ENCODE results near the gene TMEM128. TPM values are rescaled to one million over a fixed set of nuclear protein-coding genes. Genes with fewer than 3 reads are reported as not detected.
"Not testable (repeated sequence)": the region's sequence is repeated elsewhere in the genome, so short reads cannot be mapped to it uniquely, and the experiment has no call there.

TMEM128 gene
- polyA plus RNA-seq, 1 experiment, result 44.0 TPM

- no peak overlapping the region for H3K4me3 ChIP-seq (ENCODE audit: low read depth, low read length)
- H3K27ac ChIP-seq (ENCODE audit: low read depth, low read length), result no peak overlapping the region
- no peaks in the 10 kb centered on the region for H3K27me3 ChIP-seq (ENCODE audit: control insufficient read depth, insufficient read depth, low read length)
- DNase-seq (ENCODE audit: low read depth, low spot score), result no peak
- ChIA-PET CTCF (no interaction called here), POLR2A (no interaction called here)
- no peak for TF ChIP-seq CTCF (IDR thresholded peaks at IDR 0.05; ENCODE audit: low read depth, low read length)
- H3K9me3 ChIP-seq (ENCODE audit: control insufficient read depth, insufficient read depth, low read length), result no peaks in the 10 kb centered on the region
These were observed 47.4 kb downstream of the TMEM128 start for GRCh38 chr4:4200624-4201023.

- DNase-seq (ENCODE audit: low read depth, low spot score), result no peak
- peaks cover 2% of the 10 kb centered on the region for H3K27me3 ChIP-seq (ENCODE audit: control insufficient read depth, insufficient read depth, low read length)
- H3K27ac ChIP-seq (ENCODE audit: low read depth, low read length), result no peak overlapping the region
- ChIA-PET POLR2A (no interaction called here), CTCF (no interaction called here)
- no peak for TF ChIP-seq CTCF (IDR thresholded peaks at IDR 0.05; ENCODE audit: low read depth, low read length)
- H3K9me3 ChIP-seq (ENCODE audit: control insufficient read depth, insufficient read depth, low read length), result no peaks in the 10 kb centered on the region
- H3K4me3 ChIP-seq (ENCODE audit: low read depth, low read length), result no peak overlapping the region
These were observed 52.7 kb downstream of the TMEM128 start for GRCh38 chr4:4195354-4195753.

- DNase-seq (ENCODE audit: low read depth, low spot score); H3K9me3 ChIP-seq (ENCODE audit: control insufficient read depth, insufficient read depth, low read length); H3K27me3 ChIP-seq (ENCODE audit: control insufficient read depth, insufficient read depth, low read length); H3K4me3 ChIP-seq (ENCODE audit: low read depth, low read length); H3K27ac ChIP-seq (ENCODE audit: low read depth, low read length); CTCF ChIA-PET; POLR2A ChIA-PET: not testable (repeated sequence)
These were observed 59.5 kb downstream of the TMEM128 start for GRCh38 chr4:4188557-4188956.

Other genes with a start within 250 kb of the TMEM128 start
- gene OTOP1, start 21.3 kb downstream of the TMEM128 start, polyA plus RNA-seq (2011; rRNA removed), result not detected in 2 replicates
- 5.5 and 7.8 TPM in 2 replicates for gene LYAR, start 41.9 kb upstream of the TMEM128 start, polyA plus RNA-seq (2011; rRNA removed)
- gene ZBTB49, start 42.0 kb upstream of the TMEM128 start, polyA plus RNA-seq (2011; rRNA removed), result 3.9 and 4.6 TPM in 2 replicates
- 10.4 and 14.7 TPM in 2 replicates for gene NSG1, start 138.9 kb upstream of the TMEM128 start, polyA plus RNA-seq (2011; rRNA removed)